ENCODE results near the gene WDR20.

GRCh38 chr14:102146423-102146822 lies 6.7 kb downstream of the WDR20 start:
- no peak for TF ChIP-seq CTCF (IDR thresholded peaks at IDR 0.05; ENCODE audit: extremely low read depth in 1 of 2, insufficient read depth in 1 of 2, low read depth in 1 of 2, low read length in 2 of 2)
- no peak for TF ChIP-seq MAX (IDR thresholded peaks at IDR 0.05; ENCODE audit: insufficient read depth, insufficient read length)
- TF ChIP-seq POLR2AphosphoS5 (IDR thresholded peaks at IDR 0.05; ENCODE audit: insufficient read depth, low read depth, low read length) = no peak
- TF ChIP-seq EZH2 (IDR thresholded peaks at IDR 0.05; ENCODE audit: borderline replicate concordance, low read depth, low read length, severe bottlenecking) = no peak
- no peak for TF ChIP-seq POLR2A (IDR thresholded peaks at IDR 0.05; ENCODE audit: low read depth, low read length)
- TF ChIP-seq FOS (IDR thresholded peaks at IDR 0.05; ENCODE audit: borderline replicate concordance, insufficient read depth, low read length) = no peak
- no peak for TF ChIP-seq JUN (IDR thresholded peaks at IDR 0.05; ENCODE audit: borderline replicate concordance, insufficient read depth, insufficient read length, low read depth)
- no peak for TF ChIP-seq GATA2 (IDR thresholded peaks at IDR 0.05; ENCODE audit: insufficient read depth, insufficient read length, low read depth, low read length)
